Activated CD8-positive, alpha-beta memory T cell treated with anti-CD3 and anti-CD28 coated beads, Interleukin-2, amount 50 U/mL, for 48 hours (primary cell): ENCODE results near the gene SAMM50.

Experiments
- DNase-seq: peaks from one replicate; pipeline ENCODE4 v3.0.0-alpha.2; 2020

The SAMM50 gene

GRCh38 chr22:44033287-44033686 is 78.0 kb downstream of the SAMM50 start:
- DNase-seq, result no peak

- no peak for DNase-seq
Measured at GRCh38 chr22:44033694-44034093, 78.5 kb downstream of the SAMM50 start.

DNA sequence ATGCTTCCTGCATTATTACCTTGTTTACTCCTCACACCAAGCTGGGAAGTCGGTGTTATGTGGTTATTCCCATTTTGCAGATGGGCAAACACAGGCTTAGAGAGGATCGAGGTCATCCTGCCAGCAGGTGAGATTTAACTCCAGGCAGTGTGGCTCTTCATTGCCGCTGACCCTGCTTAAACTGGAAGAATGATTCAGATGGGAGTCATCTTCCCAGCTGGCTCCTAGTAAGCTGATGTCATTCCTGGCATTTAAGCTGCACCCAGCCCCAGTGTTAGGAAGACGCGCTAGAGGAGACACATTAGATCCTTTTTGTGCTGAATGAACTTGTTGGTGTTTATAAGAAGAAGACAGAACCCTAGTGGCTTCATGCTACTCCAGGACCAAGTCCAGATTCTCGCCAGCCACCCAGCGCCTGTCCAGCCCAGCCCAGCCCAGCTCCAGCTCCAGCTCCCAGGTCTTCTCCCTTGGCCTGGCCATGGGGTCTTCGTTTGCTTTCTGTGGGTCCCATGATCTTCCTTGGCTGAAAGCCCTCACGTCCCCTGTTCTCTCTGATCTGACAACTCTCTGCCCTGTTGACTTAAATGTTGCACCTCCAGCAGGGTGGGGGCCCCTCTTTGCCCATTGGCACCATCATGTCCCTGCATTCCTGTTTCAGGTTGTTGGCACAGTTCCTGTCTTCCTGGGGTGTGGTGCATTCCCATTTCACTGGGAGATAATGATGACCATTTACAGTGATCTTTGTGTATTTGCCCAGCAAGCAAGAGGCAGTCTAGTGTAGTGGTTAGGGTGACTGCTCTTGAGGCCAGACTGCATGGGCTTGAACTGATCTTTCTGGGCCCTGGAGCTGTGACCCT is 82.5 kb downstream of the SAMM50 start:
- no peak for DNase-seq

- no peak for DNase-seq
Measured at GRCh38 chr22:44039566-44040171, 84.4 kb downstream of the SAMM50 start.

DNA sequence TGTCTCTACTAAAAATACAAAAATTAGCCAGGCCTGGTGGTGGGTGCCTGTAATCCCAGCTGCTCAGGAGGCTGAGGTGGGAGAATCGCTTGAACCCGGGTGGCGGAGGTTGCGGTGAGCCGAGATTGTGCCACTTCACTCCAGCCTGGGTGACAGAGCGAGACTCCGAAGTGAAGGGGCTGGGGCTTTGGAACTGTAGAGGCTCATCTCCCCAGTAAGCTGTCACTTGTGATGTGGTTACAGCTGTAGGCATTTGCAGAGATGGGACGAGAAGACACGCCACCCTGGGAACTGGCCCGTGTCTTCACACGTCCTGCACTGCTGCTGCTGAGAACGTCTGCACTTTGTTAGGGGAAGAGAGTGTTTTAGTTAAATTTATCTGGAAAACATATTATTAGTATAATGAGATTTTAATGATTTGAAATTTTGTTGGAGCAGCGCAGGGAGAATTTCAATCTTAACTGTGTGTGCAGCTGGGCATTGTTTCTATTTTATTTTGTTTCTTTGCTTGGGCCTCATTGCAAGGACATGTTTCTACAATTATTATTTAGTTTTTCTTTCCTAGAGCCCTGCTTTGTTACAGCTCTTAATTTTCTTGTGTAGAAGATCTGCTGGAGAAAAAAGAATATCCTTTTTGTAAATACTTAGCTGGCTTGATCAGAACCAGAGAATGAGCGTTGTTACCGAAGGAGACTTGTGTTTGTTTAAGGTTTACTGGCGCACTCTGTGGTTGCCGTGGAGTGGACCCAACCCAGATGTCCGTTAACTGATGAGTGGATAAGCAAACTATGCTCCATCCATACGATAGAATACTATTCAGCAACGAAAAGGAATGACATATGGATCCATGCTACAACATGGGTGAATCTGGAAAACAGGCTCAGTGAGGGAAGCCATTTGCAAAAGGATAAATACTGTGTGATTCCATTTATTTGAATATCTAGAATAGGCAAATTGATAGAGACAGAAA is 87.3 kb downstream of the SAMM50 start:
- DNase-seq, result no peak

GRCh38 chr22:44045145-44045544 is 89.9 kb downstream of the SAMM50 start:
- no peak for DNase-seq
